HG02642 (cell line): ENCODE results near the gene CYSTM1.
"Not testable (repeated sequence)": the region's sequence is repeated elsewhere in the genome, so short reads cannot be mapped to it uniquely, and the experiment has no call there.

Experiments
- ATAC-seq: cut with Tn5 transposase; IDR thresholded peaks from one replicate; pipeline ENCODE4 v1.9.1; 2021; ENCODE audit warnings: mild to moderate bottlenecking; ENCODE audit not compliant: unreplicated experiment, poor library complexity

The CYSTM1 gene

DNA sequence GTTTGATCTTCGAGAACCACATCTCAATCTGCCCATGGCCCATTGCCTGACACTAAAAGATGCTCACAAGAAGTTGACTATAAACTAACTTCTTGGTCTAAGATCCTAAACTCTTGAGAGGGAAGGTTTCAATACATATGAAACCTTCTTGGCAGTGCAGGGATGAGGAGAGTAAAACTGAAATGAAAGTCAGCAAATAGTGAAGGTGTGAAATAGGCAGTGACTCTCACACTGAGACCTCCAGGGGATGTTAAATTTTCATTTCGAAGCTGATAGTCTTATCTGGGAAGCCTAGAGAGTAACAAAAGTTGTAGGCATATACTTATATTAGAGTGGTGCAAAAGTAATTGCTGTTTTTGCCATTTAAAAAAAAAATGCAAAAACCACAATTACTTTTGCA is 974 bp upstream of the CYSTM1 start:
- no peak for ATAC-seq

DNA sequence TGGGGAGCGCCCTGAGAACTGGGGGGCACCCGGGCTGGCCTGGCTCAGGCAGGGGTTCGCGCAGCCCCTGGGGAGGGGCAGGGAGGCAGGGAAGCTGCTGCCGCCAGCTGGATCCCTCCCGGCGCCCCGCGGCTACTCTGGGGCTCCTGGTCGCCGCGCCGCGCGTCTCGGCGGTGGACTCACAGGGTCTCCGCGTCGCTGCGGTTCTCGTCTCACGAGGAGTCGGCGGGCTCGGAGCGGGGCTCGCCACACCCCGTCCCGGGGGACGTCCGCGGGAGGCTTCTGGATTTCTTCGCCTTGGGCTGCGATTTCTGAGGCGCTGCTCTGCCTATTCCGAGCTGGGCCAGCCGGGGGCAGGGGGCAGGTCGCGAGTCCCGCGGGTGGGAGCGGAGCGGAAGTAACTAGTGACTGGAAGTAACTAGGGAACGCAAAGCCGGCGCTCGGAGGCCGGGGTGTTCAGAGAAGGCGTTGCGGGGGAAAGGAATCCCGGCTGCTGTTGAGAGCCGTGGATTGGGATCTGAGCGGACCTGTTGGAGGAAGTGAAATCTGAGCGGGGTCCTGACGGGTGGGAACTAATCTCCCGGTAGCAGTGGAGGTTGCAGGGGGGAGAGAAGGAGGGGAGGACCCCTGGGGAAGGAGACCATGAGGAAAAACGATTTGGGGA is 511 bp downstream of the CYSTM1 start:
- ATAC-seq = peak; percentile 45

DNA sequence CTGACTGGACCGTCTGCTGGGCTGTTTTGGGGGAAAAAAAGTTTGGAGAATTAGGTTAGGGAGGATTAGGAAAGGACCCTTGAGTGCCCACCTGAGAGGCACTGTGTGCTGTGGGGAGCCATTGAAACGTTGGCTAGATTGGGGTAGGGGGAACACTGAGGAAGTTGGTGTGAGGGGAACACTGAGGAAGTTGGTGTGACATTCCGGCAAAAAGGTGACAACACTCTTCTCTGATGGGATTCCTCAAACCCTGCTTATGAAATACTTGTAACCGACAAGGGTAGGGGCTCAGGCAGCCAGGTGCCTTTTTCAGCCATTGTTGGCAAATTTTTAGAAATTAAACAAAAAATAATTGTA is 1.0 kb downstream of the CYSTM1 start:
- ATAC-seq = no peak

DNA sequence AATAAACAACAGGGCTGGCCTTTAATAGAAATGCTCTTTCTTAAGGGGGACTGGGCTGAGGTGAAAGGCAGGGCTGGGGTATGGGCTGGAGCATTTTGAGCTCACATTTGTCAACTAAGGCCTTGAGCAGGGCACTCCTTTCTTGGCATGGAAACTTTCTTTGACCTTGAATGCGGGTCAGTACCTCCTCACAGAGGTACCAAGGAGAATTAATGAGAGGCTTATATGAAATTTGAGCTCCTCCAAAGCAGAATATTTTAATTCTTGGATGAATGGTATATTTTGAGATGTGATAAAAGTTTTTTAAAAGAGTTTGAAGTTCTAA is 3.1 kb downstream of the CYSTM1 start:
- no peak for ATAC-seq

DNA sequence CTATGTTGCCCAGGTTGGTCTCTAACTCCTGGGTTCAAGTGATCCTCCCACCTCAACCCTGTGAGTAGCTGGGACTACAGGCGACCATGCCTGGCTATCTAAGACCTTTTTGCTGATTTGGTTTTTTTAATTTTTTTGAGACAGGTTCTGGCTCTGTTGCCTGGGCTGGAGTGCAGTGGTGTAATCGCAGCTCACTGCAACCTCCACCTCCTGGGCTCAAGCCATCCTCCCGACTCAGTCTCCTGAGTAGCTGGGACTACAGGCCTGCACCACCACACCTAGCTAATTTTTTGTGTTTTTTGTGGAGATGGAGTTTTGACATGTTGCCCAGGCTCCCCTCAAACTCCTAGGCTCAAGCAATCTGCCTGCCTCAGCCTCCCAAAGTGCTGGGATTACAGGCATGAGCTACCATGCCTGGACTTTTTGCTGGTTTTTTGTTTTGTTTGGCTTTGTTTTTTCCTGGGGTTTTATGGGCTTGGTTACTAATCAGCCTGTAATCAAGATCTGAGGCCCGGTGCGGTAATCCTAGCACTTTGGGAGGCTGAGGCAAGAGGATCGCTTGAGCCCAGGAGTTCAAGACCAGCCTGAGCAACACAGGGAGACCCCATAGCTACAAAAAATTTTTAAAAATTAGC is 3.6 kb downstream of the CYSTM1 start:
- no peak for ATAC-seq

DNA sequence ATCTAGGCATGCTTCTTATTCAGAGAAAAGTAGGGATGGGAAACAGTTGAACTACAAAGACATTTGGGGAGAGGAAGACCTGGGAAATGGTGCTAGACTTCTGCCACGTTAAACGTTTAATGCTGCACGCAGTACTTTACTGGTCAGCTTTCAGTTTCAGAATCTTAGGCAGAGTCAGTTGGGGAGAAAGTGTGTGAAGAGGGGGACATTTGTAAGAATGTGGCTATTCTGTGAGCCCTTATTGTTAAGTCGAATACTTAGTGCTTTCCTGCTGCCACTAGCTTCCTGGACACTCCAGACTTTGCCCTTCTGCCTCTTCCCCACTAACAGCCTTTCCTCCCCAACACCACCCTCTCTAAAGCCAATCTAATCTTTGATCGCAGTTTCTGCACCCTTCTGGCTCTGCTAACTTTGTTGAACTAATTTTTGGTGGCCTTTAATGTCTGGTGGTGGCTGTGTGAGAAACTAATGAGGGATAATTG is 6.1 kb downstream of the CYSTM1 start:
- peak; percentile 55 for ATAC-seq

DNA sequence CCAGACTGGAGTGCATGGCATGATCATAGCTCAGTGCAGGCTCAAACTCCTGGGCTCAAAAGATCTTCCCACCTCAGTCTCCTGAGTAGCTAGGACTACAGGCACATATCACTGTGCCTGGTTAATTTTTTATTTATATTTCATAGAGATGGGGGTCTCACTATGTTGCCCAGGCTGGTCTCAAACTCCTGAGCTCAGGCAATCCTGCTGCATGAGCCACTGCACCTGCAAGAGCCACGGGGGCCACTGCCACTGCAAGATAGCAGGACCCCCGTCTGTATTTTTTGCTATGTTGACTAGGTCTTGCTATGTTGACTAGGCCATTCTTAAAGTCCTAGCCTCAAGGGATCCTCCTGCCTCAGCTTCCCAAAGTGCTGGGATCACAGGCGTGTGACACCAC is 6.5 kb downstream of the CYSTM1 start:
- no peak for ATAC-seq

DNA sequence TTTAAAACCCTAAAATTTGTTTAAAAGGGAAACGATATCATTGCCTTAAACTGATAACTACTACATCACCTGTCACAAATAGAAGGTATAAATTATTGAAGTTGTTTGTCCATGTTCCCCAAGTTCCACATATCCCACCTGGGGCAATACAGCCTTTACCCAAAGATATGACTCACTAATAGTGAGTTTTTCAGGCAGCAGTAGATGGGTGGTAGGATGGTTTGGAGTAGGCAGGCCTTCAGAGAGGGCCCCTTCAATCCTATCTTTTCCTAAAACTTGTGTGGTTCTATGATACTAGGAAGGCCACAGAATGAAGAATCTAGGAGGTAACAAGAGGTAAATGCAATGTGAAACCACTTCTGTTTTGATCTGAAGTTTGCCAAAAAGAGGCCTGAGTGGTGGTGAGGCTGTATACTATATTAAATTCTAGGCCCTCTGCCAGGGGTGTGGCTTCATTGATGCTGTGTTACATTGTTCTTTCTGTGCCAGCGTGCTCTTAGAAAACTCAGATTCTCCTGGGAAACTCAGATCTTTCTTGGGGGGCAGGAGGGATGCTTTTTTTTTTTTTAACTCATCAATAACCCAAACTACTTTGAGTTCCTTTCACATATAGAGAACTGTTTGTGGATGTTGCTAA is 7.2 kb downstream of the CYSTM1 start:
- ATAC-seq = no peak

DNA sequence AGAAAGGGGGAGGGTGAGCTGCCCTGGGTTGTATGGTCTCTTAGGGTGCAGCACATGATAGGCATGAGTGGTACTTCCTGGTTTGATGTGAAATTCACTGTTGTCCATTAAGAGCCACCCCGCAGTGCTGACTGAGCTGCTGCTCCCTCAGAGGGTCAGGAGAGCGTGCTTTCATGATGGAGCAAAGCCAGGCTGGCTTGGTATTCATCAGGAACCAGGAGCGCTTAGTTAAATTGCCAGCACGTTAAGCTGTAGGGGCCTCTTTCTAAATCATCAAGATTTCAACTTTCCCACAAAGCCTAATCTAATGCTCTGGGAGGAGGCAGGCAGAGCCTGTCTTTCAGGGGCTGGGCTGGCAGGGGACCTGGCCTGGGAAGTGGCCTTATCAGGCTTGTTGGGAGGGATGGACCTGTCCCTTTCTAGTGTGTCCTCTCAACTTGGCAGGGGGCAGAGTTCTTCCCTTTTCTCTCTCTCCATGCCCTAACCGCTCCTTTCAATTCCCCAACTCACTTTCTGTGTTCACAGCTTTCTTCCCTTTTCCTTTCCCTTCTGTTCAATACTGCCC is 7.9 kb downstream of the CYSTM1 start:
- ATAC-seq = no peak

DNA sequence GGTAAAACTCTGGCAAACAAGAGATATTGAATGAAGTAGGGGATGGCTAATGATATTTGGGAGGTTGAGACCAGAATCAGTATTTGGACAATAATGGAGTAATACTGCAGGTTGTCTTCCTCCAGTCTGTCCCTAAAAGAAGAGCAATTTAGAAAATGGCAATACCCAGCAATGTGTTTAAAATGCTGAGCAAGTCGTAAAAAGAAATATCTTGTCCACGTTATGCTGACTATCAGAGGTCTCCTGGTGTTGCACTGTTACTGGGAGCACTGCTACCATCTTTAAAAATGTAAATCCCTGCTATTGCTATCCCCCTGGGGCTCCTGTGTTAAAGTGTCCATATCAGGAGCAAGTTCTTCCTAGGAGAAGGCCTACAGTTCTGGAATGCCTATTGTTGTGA is 10.4 kb downstream of the CYSTM1 start:
- no peak for ATAC-seq

DNA sequence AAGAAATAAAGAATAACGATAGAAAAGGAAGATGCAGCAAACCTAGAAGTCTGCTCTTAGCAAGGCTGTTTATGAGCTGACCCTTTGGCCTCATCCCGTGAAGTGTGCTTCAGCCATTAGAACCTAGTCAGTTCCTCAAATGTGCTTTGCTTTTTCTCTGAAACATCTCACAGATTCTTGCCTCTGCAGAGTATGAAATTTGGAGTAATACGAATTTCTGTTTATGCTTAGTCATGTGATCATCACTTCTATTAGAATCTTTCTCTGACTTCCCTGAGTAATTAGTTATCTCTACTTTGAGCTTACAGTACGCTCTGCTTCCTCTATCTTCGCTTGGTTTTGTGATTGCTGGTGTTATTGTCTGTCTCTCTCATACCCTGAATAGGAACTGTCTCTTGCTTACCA is 11.3 kb downstream of the CYSTM1 start:
- ATAC-seq = no peak

DNA sequence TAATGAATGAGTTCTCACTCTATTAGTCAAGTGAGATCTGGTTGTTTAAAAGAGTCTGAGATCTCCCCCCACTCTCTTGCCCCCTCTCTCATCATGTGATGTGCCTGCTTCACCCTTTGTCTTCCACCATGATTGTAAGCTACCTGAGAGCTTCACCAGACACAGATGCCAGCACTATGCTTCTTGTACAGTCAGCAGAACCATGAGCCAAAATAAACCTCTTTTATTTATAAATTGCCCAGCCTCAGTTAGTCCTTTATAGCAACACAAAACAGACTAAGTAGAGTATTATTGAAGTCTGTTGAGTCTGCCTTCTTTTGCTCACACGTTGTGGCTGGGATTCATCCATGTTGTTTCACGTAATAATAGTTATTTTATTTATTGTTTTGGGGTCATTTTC is 14.3 kb downstream of the CYSTM1 start:
- ATAC-seq = no peak

DNA sequence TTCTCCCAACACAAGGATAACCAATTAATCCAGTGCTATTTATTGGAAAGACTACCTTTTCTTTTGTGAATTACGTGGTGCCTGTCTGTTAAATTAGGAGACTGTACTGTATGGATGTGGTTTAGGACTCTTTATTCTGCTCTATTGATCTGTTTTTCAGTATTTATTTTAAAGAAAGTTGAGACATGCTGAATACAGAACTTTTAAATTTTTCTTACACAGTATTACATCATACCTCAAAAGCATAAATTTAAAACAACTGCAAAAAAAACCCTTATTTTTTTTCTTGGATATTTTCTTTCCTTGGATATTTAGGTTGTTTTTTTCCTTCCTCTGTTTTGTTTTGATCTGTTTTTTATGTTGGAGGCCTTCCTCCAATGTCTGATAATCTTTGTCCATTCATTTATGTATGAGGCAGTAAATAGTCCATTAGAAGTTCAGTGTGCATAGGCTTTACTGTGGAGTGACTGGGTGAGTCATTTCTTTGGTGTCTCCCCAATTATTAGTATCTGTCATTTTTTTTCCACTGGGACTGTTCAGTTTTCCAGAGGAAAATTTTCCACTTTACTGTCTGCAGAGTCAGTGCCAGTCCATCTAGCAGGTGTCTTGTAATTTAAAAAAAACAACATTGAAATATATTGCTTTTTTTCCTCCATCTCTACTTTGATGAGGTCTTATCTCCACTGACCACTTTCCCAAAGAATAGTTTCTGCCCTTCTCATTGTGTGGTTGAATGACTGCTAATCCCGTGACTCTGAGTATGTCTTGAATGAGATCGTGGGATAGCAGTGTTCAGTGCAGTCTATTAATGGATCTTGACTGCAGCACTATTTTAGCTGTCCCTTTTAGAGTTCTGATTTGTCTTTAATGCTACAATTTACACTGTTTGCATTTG is 15.2 kb downstream of the CYSTM1 start:
- no peak for ATAC-seq

DNA sequence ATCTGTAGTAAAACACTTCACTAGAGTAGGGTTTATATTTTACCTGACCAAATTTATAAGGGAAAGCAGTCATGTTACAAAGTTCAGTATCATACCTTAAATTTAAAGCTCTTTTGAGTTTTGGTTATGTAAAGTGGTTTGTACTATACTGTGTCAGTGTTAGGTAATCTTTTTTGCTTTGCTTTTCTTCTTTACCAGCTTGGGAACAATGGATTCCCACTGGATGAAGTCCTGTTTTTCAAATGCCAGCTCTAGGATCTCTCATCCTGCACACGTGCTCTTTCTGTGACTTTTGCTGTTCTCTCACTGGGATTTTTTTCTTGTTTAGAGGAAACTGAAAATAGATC is 15.9 kb downstream of the CYSTM1 start:
- ATAC-seq = no peak

DNA sequence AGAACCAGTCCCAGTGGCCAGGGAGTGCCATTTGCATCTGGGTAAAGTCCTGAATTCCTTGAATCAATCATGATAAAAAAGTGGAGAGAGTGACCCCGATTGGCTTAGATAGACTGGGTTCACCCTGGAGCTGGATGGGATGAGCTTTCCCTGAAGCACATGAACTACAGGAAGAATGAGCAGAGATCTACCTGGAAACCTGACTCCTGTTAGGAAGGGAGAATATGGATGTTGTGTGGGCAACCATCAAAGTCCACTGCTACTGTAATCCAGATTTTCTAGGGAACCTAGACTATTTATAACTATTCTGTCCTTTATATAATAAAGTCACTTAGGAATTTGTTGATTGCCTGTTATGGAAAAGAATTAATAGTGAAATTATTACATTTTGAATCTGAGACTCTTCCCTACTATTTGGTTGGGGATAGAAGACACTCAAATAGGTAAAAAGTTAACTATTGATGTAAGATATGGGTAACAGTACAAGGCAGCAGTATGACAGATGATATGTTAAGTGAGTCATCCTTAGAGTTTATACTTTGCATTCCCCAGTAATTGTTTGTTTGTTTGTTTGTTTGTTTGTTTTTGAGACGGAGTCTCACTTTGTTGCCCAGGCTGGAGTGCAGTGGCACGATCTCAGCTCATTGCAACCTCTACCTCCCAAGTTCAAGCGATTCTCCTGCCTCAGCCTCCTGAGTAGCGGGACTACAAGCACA is 17.9 kb downstream of the CYSTM1 start:
- ATAC-seq = no peak

DNA sequence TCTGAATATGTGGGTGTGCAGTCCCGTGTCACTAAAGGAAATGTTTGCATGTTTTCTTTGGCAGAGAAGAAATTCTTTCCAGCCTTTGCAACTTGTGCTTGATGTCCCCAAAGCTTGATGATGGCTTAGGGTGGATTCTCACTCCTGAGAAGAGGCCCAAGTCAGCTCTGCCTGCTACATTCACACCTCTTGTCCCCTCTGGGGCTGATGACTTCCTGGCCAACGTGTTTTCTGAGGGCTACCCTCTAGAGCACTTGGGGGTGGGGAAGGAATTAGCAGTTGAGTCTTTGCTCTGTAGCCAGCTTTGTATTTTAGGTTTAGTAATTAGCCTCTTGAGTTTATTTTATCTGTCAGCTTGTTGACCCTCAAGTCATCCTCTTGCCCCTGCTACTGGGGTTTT is 19.7 kb downstream of the CYSTM1 start:
- ATAC-seq = no peak

DNA sequence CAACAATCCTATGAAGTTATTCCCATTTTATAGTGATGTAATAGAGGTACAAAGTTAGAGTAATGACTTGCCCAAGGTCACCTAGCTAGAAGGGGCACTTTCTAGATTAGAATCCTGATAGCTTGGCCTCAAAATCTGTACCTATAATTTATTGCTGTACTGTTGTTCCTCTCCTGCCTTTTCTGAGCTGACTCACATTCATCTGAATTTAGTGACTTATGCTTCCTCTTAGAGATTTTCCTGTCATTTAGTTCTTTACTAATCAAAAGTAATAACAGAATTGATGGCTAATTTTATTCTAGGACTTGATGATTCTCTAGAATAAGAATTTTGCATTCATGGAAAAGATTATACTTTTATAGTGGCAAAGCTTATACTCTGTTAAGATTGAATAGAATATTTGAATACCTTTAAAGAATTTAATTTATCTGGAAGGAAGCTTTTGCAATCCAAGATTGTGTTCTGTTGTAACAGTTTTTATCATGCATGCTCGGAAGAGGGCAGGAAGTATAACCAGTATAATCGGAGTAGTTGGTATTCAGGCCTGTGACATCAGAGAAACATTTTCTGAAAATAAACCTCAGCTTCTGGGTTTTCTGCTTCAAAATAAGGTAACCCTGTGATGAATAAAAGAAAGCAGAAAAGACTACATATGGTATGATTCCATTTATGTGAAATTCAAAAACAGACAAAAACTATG is 21.3 kb downstream of the CYSTM1 start:
- ATAC-seq = no peak

DNA sequence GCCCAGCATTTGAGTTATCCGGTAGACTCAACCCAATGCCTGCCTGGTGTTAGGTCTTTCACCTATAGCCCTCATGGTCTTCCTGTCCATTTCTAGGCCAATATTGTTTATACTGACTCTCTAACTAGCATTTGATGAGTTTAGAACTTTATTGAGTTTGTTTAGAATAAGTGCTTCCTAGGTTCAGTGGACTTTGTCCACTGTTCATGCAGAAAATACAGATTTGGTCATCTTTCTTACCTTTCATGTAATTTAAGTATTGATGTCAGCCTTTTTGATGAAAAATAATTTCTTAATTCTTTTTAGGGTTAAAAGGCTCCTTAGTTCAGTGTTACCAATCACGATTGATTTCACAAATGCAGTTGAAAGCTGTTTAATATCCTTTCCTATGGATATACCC is 22.0 kb downstream of the CYSTM1 start:
- ATAC-seq = no peak

DNA sequence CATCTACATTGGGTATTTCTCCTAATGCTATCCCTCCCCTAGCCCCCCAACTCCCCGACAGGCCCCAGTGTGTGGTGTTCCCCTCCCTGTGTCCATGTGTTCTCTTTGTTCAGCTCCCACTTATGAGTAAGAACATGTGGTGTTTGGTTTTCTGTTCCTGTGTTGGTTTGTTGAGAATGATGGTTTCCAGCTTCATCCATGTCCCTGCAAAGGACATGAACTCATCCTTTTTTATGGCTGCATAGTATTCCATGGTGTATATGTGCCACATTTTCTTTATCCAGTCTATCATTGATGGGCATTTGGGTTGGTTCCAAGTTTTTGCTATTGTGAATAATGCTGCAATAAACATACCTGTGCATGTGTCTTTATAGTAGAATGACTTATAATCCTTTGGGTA is 23.9 kb downstream of the CYSTM1 start:
- ATAC-seq = not testable (repeated sequence)

DNA sequence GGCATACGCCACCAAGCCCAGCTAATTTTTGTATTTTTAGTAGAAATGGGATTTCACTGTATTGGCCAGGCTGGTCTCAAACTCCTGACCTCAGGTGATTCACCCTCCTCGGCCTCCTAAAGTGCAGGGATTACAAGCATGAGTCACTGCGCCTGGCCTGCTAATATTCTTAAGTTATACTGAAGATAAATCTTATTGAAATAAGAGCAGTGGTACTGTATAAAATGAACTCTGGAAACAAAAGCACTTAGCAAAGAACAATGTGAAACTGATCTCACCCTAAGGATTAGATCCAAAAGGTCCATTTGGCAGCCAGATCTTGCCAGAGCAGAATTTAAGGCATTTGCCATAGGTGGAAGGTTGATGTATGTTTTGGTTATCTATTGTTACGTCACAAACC is 27.1 kb downstream of the CYSTM1 start:
- ATAC-seq = no peak
